Body of pancreas (tissue), 4 donors: Measurements from ENCODE around the gene SRBD1.

Experiments used
- POLR2A ChIP-seq, 3 donors: fragments of 450-650 bp; IDR thresholded peaks; one replicate each; pipeline ENCODE4 v1.6.1; 2016; ENCODE audit warnings: antibody characterized with exemption in 3 of 3, mild to moderate bottlenecking in 2 of 3
- TF ChIP-seq, protein P1 (sequence below), 7 experiments: fragments of 450-650 bp in 4 of 7; fragments of 200-600 bp in 3 of 7; sonication (generic) in 3 of 7; IDR thresholded peaks; one replicate each; pipeline ENCODE4 v1.5.1; 2016 to 2019; ENCODE audit warnings: antibody characterized with exemption in 7 of 7

DNA sequence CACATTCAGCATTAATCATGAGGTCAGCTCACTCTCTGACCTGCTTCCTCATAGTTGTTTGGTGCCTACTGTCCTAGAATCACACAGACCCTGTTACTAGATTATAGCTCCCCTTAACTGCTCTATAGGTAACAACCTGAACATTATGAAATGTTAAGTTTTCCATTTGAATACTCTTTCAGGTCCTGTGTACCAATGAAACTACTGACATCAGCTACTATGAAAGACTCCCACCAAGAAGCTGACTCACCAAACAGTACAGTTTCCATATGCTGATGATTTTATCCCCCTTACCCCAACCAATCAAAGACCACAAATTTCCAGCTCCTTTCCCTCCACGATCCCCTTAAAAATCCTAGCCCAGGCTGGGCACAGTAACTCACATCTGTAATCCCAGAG lies 56.3 kb downstream of the SRBD1 start:
- TF ChIP-seq, protein P1, sequence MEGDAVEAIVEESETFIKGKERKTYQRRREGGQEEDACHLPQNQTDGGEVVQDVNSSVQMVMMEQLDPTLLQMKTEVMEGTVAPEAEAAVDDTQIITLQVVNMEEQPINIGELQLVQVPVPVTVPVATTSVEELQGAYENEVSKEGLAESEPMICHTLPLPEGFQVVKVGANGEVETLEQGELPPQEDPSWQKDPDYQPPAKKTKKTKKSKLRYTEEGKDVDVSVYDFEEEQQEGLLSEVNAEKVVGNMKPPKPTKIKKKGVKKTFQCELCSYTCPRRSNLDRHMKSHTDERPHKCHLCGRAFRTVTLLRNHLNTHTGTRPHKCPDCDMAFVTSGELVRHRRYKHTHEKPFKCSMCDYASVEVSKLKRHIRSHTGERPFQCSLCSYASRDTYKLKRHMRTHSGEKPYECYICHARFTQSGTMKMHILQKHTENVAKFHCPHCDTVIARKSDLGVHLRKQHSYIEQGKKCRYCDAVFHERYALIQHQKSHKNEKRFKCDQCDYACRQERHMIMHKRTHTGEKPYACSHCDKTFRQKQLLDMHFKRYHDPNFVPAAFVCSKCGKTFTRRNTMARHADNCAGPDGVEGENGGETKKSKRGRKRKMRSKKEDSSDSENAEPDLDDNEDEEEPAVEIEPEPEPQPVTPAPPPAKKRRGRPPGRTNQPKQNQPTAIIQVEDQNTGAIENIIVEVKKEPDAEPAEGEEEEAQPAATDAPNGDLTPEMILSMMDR (IDR thresholded peaks at IDR 0.05) = no peak
- TF ChIP-seq POLR2A (IDR thresholded peaks at IDR 0.05) = no peak
